NCI-H1436 (cell line): ENCODE measurements around the gene MIAT.

Experiments
- DNase-seq: peaks from one replicate; lab custom pipeline; 2025; lab: John Stamatoyannopoulos, UW

Gene MIAT

DNA sequence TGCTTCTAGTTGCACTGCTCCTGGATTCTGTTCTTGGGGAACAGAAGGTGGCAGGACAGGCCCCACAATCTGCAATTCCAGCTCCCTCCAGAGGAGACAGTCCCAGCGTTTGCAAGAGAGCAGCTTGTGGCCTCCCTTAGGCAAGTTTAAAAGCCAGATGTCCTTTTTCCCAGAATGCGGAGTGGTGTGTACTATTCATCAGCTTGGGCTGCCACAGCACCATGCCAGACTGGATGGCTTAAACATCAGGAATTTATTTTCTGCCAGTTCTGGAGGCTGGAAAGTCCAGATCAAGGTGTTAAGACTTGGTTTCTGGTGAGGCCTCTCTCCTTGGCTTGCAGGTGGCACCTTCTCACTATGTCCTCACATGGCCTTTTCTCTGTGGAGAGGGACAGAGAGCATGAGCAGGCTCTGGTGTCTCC, 11.7 kb downstream of the MIAT start:
- no peak for DNase-seq

DNA sequence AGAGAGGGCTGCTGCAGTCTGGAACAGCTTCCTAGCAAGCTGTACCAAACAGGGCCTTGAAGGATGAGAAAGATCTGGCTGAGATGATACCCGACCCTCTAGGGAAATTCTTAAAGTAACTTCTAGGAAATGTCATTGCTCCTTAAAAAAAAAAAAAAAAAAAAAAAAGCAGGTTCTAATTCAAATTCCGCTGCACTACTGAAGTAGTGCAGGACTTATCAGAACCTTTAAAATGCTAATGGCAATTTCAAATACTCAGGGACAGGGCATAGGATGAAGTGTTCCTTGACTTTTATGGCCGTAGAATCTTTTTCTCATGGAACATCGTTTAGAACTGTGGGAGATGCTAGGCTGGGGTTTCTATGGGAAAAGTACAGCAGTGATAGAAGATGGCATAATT, 13.1 kb downstream of the MIAT start:
- no peak for DNase-seq

- no peak for DNase-seq
Measured at GRCh38 chr22:26671317-26672059, 14.1 kb downstream of the MIAT start.

- no peak for DNase-seq
Measured at GRCh38 chr22:26672060-26672471, 14.7 kb downstream of the MIAT start.

GRCh38 chr22:26672590-26673468, 15.4 kb downstream of the MIAT start:
- peak; percentile 95 for DNase-seq

GRCh38 chr22:26673486-26673885, 16.1 kb downstream of the MIAT start:
- no peak for DNase-seq

DNA sequence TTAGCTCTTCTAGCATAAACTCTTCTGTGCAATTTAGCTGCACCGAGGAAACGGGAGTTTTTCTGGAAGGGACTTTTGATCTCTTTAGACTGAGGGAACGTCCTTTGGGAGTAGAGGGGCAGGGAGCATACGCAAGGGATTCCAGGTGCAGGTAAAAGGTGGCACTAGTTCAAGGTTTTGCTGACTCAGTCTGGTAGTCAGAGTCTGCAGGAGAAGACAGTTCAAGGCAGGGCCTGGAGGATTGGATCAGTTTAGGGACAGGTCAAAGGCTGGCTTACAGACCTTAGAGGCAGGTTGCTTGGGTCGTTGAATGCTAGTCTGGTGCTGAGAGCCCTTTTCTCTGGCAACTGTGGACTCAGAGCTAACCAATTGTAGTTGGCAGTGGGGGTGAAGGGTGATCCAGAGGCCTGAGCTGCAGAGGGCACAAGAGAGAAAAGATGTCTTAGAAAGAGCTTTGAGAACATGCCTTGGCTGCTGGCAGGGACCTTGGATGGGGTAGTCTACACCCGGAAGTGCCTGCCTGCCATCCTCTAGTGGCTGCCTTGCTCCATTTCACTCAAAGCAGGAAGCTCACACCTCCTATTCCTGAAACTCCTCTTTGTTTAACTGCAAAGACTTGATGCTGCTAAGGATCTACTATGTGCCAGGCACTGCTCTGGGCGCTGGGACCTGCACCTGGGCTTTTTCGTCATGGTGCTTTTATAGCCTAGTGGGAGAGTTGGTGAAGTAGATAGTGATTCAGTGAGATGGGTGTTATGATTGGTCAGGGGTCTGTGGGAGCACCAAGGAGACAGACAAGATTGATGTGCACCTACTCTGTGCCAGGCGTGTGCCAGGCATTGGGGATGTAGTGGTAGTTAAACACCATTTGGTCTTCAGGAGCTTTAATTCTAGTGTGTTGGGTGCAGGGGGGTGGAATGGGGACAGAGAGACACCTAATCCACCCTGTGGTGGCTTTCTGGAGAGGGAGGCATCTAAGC, 17.1 kb downstream of the MIAT start:
- DNase-seq, result no peak

DNA sequence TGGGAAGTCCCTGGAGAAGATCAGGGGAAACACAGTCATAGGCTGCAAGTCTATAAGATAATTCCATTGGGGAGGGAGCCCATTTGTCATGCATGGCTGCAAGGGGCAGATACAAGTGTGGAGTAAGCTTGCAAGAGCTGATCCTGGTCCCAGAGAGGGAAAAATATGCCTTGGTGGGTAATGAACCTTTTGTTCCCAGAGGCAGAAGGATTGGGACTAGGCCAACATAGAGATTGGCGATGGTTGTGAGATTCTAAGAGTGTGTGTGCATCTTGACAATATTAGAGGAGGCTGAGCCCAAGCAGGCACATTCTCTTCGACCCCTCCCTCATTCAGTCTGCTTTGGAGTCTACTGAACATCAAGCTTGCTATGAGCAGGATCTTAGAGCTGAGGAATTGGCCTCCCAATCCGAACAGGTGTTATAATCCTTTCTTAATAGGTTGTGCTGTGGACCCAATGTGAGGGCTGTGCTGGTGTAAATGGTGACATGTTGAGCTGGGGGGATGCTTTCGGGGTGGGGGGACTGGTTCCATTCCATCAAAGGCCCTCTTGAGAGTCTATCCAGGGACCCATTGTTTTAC, 18.4 kb downstream of the MIAT start:
- DNase-seq, result no peak

- DNase-seq, result no peak
Measured at GRCh38 chr22:26677217-26677616, 19.8 kb downstream of the MIAT start.

- peak; percentile 62 for DNase-seq
Measured at GRCh38 chr22:26679003-26679629, 21.7 kb downstream of the MIAT start.

DNA sequence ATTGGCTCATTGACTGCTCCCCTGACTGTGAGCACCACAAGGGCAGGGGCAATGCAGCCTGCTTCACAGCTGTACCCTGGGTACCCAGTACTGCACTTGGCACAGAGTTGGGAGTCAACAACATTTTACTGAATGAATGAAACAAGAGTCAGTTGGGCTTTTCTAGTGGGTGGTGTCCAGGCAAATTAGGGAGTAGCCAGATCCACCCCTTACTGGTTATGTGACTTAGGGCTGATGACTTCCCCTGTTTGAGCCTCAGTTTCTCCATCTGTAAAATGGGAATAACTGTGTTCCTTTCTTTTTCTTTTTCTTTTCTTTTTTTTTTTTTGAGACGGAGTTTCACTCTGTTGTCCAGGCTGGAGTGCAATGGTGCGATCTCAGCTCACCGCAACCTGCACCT, 23.1 kb downstream of the MIAT start:
- DNase-seq, result no peak

GRCh38 chr22:26681395-26681821, 24.0 kb downstream of the MIAT start:
- no peak for DNase-seq

DNA sequence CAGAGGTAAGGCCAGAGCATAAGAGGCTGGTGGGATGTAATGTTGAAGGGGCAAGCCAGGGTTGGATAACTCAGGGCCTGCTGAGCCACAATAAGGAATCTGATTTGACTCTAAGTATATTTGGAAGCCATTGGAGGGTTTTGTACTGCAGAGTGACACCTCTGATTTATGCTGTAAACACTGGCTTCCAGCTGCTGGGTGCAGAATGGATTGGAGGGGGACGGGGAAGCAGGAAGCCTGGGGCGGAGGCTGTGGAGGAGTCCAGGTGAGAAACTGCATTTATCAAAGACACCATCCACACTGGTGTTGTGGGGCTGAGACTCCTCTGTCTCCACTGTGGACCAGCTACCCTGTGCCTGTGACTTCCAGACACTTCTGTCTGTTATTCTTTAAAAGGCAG, 26.8 kb downstream of the MIAT start:
- DNase-seq, result no peak

DNA sequence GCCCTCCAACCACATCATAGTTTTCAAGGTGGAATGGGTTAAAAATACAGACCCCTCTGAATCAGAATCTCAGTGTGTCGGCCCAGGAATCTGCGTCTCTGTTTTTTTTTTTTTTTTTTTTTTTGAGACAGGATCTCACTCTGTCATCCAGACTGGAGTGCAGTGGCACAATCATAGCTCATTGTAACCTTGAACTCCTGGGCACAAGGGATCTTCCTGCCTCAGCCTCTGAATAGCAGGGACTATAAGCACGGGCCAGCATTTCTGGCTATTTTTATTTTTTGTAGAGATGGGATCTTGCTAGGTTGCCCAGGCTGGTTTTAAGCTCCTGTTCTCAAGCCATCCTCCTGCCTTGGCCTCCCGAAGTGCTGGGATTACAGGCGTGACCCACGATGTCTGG, 28.2 kb downstream of the MIAT start:
- no peak for DNase-seq

DNA sequence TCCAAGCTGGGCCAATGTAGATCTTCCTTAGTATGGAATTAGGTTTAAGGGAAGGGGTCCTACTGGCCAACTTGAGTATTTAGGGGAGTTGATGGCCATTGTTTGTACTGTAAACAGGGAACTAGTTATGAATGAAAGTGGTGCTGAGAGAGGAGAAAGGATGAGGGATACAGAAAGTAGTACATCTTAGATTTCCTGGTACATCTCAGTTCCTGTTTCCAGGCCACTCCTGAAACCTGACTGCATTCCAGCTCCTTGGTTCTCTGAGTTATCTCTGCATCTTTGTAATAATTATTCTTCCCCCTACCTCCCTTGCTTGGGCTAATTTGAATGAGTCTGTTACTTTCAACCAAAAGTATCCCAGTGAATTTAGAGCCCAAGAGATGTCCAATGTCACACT, 30.1 kb downstream of the MIAT start:
- DNase-seq, result no peak

DNA sequence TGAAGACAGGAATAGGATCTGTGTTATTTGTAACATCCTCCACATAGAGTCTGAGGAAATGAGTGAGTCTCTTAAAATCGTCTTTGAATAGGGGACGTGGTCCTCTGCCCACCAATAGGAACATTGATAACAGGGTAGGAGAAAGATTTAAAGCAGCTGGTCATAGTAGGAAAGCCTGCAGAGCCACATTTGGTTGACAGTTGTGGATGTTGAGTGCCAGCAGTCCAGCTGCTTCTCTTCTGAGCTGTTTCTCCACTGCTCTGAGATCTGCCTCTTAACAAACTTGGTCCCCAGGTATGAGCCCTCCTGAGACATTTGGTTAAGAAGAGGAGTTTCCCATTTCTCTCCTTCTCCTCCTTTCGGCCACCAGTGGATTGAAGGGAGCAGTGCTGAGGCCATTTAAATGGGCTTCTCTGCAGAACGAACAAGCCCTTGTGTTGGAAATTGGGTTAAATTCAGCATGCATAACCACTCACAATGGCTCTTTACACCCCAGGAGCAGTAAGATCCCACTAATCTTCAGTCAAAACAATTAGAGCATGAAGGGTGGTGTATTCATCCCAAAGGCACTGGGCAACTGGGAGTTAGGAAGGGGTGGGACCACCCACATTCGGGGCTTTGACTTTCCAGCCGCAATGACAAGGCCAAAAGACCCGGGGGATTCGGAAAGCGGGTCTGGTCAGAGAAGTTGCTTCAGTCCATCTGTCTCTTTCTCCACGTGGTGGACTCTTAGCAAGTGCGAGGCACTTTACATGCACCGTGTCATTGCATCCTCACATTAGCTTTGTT, 32.3 kb downstream of the MIAT start:
- DNase-seq, result no peak

DNA sequence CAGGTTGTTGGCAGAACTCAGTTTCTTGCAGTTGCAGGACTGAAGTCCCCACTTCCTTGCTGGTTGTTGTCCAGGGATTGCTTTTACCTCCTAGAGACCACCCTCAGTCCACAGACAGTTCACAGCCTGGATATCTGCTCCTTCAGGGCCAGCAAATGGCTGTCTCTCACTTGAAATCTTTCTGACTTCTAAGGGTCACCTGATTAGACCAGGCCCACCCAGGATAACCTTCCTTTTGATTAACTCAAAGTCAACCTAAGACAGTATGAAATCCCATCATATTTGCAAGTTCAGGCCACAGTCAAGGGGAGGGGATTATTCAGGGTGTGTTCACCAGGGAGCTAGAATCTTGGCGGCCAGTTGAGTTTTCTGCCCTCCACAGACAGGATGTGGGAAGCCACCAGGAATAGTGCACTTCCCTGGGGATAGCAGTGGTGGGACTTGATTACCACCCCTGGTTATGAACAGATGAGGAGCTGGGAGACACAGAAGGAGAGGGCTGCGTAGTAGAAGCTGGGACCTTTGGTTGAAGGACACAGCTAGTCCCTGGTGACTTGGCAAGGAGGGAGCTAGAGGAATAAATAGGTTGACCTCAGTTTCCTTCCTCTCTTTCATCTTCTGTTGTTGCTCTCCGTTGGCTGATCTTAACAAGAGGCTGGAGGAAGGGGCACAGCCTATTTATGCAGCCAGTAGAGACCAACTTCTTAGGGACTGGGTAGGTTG, 33.4 kb downstream of the MIAT start:
- DNase-seq, result no peak

GRCh38 chr22:26691377-26691716, 34.0 kb downstream of the MIAT start:
- DNase-seq, result no peak

DNA sequence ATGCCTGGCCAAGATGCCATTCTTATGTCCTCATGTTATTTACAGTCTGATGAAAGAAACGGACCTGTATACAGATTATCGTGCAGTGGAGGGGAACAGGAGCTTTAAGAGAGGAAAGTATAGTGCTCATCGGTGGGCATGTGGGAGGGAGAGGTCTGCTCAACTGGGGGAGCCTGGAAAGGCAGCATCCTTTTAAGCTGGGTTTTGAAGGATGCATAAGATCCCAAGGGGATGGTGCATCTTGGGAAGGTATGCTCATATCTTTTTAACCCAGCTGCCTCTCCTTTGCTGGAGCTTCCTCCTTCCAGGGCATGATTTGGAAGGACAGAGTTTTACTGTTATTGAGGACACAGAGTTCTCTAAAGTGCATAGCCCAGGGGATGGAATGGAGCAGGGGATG, 34.8 kb downstream of the MIAT start:
- DNase-seq, result no peak

DNA sequence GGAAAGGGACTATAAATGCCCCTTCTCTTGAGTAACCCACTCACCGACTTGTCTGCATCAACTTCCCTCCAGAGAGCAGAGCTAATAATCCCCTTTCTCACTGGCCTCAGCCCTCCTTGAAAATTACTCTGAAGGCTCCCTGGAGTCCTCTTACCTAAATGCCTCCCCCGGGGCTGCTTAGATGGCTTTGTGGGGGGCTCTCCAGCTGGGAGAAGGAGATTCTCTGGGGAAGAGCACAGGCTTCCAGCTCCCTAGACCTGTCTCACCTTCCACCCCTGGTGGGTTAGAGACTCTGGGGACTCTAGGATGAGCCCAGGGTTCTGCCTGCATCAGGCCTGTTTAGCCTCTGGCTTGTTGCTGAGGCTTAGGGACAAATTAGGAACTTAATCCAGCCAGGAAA, 39.8 kb downstream of the MIAT start:
- DNase-seq, result peak; percentile 52
